ENCODE results near the gene FAM83G. TPM values are rescaled to one million over a fixed set of nuclear protein-coding genes. Genes with fewer than 3 reads are reported as not detected.

FAM83G gene
- total RNA-seq, 1 donor from 2014 or later = 12.9 TPM

DNA sequence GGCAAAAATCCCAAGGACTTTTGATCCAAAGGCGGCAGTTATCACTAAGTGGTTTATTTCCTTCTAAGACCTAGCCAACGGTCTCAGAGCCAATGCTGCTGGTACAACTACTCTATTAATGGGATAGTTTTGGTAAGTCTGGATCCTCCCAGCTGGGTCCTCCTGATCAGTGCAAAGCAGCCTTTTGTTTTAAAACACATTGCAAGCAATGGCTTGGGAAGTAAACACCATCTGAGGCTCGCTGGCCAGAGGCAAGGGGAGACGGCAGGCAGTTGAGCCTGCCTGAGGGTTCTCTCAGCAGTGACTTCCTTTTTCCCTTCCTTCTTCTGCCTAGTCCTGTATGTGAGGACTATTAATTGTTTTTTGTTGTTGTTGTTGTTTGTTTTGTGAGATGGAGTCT lies 54.2 kb downstream of the FAM83G start:
- no peaks in the 10 kb centered on the region for H3K9me3 ChIP-seq (ENCODE audit: insufficient read depth, low read depth, low read length)
- H3K79me2 ChIP-seq (ENCODE audit: insufficient read depth, low read length) = no peaks in the 10 kb centered on the region
- no peak for FAIRE-seq
- H3K9ac ChIP-seq (ENCODE audit: low read length) = no peak overlapping the region
- H3K36me3 ChIP-seq (ENCODE audit: insufficient read depth, low read length) = no peaks in the 10 kb centered on the region
- TF ChIP-seq, protein P1, sequence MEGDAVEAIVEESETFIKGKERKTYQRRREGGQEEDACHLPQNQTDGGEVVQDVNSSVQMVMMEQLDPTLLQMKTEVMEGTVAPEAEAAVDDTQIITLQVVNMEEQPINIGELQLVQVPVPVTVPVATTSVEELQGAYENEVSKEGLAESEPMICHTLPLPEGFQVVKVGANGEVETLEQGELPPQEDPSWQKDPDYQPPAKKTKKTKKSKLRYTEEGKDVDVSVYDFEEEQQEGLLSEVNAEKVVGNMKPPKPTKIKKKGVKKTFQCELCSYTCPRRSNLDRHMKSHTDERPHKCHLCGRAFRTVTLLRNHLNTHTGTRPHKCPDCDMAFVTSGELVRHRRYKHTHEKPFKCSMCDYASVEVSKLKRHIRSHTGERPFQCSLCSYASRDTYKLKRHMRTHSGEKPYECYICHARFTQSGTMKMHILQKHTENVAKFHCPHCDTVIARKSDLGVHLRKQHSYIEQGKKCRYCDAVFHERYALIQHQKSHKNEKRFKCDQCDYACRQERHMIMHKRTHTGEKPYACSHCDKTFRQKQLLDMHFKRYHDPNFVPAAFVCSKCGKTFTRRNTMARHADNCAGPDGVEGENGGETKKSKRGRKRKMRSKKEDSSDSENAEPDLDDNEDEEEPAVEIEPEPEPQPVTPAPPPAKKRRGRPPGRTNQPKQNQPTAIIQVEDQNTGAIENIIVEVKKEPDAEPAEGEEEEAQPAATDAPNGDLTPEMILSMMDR (IDR thresholded peaks at IDR 0.05; ENCODE audit: insufficient read depth, low read depth, low read length) = no peak
- no peak for TF ChIP-seq EZH2 (IDR thresholded peaks at IDR 0.05; ENCODE audit: insufficient read depth, low read length)
- H3K27me3 ChIP-seq (ENCODE audit: insufficient read depth, low read length) = peaks cover 22% of the 10 kb centered on the region
- H3K27ac ChIP-seq (ENCODE audit: low read depth, low read length) = no peak overlapping the region
- H3K36me3 Mint-ChIP-seq (ENCODE audit: low read depth, unreplicated experiment) = no peaks in the 10 kb centered on the region
- no peak overlapping the region for H3K4me3 Mint-ChIP-seq (ENCODE audit: unreplicated experiment)
- no peak overlapping the region for H2AFZ ChIP-seq (ENCODE audit: low read depth, low read length)
- peaks cover 3% of the 10 kb centered on the region for H3K4me1 Mint-ChIP-seq (ENCODE audit: low read depth, unreplicated experiment)
- no peak overlapping the region for H3K4me3 ChIP-seq (ENCODE audit: insufficient read depth, low read depth, low read length)
- H4K20me1 ChIP-seq (ENCODE audit: insufficient read depth, low read length) = no peaks in the 10 kb centered on the region
- H3K27ac Mint-ChIP-seq (ENCODE audit: unreplicated experiment) = no peak overlapping the region
- peaks cover 33% of the 10 kb centered on the region for H3K27me3 Mint-ChIP-seq (ENCODE audit: low read depth, unreplicated experiment)
- DNase-seq (ENCODE audit: low read depth) = no peak
- H3K4me1 ChIP-seq (ENCODE audit: insufficient read depth, low read length) = no peaks in the 10 kb centered on the region
- H3K4me2 ChIP-seq (ENCODE audit: low read length) = no peak overlapping the region
- H3K9me3 Mint-ChIP-seq (ENCODE audit: unreplicated experiment) = peaks cover 1% of the 10 kb centered on the region

DNA sequence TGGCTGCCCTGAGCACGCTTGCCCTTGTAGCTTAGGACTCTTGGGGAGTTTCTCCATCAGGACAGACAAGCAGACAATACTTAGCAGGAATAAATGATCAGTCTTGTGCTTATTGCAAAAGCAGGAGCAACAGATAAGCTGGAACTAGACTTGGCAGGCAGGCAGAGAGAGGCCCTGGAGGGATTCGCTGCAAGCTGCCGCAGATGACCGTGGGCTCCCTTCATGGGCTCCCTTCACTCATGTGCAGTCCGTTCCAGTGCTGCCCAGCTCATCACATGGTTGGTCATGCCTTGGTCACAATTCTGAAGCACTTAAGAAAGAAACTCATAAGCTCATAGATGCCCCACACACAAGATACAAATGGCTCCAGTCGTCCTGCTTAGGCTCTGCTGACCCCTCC lies 55.0 kb downstream of the FAM83G start:
- peaks cover 1% of the 10 kb centered on the region for H3K9me3 Mint-ChIP-seq (ENCODE audit: unreplicated experiment)
- H3K4me3 Mint-ChIP-seq (ENCODE audit: unreplicated experiment) = no peak overlapping the region
- no peak for TF ChIP-seq EZH2 (IDR thresholded peaks at IDR 0.05; ENCODE audit: insufficient read depth, low read length)
- TF ChIP-seq, protein P1 (IDR thresholded peaks at IDR 0.05; ENCODE audit: insufficient read depth, low read depth, low read length) = no peak
- peaks cover 22% of the 10 kb centered on the region for H3K27me3 ChIP-seq (ENCODE audit: insufficient read depth, low read length)
- no peaks in the 10 kb centered on the region for H3K79me2 ChIP-seq (ENCODE audit: insufficient read depth, low read length)
- peaks cover 38% of the 10 kb centered on the region for H3K27me3 Mint-ChIP-seq (ENCODE audit: low read depth, unreplicated experiment)
- H3K4me2 ChIP-seq (ENCODE audit: low read length) = no peak overlapping the region
- no peak overlapping the region for H3K27ac ChIP-seq (ENCODE audit: low read depth, low read length)
- DNase-seq (ENCODE audit: low read depth) (no peak), FAIRE-seq (no peak)
- no peak overlapping the region for H2AFZ ChIP-seq (ENCODE audit: low read depth, low read length)
- no peaks in the 10 kb centered on the region for H3K4me1 ChIP-seq (ENCODE audit: insufficient read depth, low read length)
- H3K4me1 Mint-ChIP-seq (ENCODE audit: low read depth, unreplicated experiment) = peaks cover 3% of the 10 kb centered on the region
- no peaks in the 10 kb centered on the region for H3K9me3 ChIP-seq (ENCODE audit: insufficient read depth, low read depth, low read length)
- H3K4me3 ChIP-seq (ENCODE audit: insufficient read depth, low read depth, low read length) = no peak overlapping the region
- H3K36me3 Mint-ChIP-seq (ENCODE audit: low read depth, unreplicated experiment) = no peaks in the 10 kb centered on the region
- no peaks in the 10 kb centered on the region for H3K36me3 ChIP-seq (ENCODE audit: insufficient read depth, low read length)
- no peaks in the 10 kb centered on the region for H4K20me1 ChIP-seq (ENCODE audit: insufficient read depth, low read length)
- no peak overlapping the region for H3K9ac ChIP-seq (ENCODE audit: low read length)
- no peak overlapping the region for H3K27ac Mint-ChIP-seq (ENCODE audit: unreplicated experiment)

DNA sequence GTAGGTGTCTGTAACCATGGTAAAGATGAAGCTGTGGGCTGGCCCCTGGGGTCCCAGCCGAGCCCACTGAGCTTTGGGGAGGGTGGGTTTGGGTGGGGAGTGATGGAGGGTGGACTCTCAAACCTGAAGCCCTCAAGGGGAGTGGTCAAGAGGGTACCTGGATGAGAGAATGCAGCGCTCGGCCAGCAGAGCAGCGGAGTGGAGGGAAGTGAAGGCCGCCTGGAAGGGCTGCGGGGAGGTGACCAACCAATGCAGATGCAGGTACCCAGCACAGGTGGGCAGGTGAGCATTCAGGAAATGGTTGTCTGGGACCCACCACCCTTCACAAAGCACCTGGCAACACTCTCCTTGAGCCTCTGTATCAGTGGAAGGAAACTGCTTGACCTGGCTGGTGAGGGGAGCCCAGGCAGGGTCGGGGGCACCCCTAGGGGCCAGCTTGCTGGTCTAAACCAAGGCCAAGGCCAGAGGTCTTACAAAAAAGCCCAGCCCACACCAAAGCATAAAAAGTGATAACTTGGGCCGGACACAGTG lies 56.0 kb downstream of the FAM83G start:
- Histone ChIP-seq H3K36me3 (ENCODE audit: insufficient read depth, low read length) (no peaks in the 10 kb centered on the region), H3K9ac (ENCODE audit: low read length) (no peak overlapping the region), H3K9me3 (ENCODE audit: insufficient read depth, low read depth, low read length) (no peaks in the 10 kb centered on the region), H3K4me1 (ENCODE audit: insufficient read depth, low read length) (no peaks in the 10 kb centered on the region), H3K27ac (ENCODE audit: low read depth, low read length) (no peak overlapping the region), H3K4me2 (ENCODE audit: low read length) (no peak overlapping the region), H3K27me3 (ENCODE audit: insufficient read depth, low read length) (peaks cover 26% of the 10 kb centered on the region), H4K20me1 (ENCODE audit: insufficient read depth, low read length) (no peaks in the 10 kb centered on the region), H3K4me3 (ENCODE audit: insufficient read depth, low read depth, low read length) (no peak overlapping the region), H2AFZ (ENCODE audit: low read depth, low read length) (no peak overlapping the region), H3K79me2 (ENCODE audit: insufficient read depth, low read length) (no peaks in the 10 kb centered on the region)
- peaks cover 3% of the 10 kb centered on the region for H3K4me1 Mint-ChIP-seq (ENCODE audit: low read depth, unreplicated experiment)
- FAIRE-seq (no peak), DNase-seq (ENCODE audit: low read depth) (no peak)
- peaks cover 33% of the 10 kb centered on the region for H3K27me3 Mint-ChIP-seq (ENCODE audit: low read depth, unreplicated experiment)
- no peak overlapping the region for H3K27ac Mint-ChIP-seq (ENCODE audit: unreplicated experiment)
- peaks cover 1% of the 10 kb centered on the region for H3K9me3 Mint-ChIP-seq (ENCODE audit: unreplicated experiment)
- no peaks in the 10 kb centered on the region for H3K36me3 Mint-ChIP-seq (ENCODE audit: low read depth, unreplicated experiment)
- H3K4me3 Mint-ChIP-seq (ENCODE audit: unreplicated experiment) = no peak overlapping the region
- TF ChIP-seq, protein P1 (IDR thresholded peaks at IDR 0.05; ENCODE audit: insufficient read depth, low read depth, low read length) = no peak
- TF ChIP-seq EZH2 (IDR thresholded peaks at IDR 0.05; ENCODE audit: insufficient read depth, low read length) = no peak

All from astrocyte (in vitro differentiated cells and primary cell).